ENCODE results near the gene ZNF524. TPM values are rescaled to one million over a fixed set of nuclear protein-coding genes. Genes with fewer than 3 reads are reported as not detected.

Gene ZNF524
- total and polyA plus RNA-seq, 10 of the 15 experiments (the other 5 are each of a cell fraction or from before 2014, with no cell fraction given): 0.47 to 18.6 (median 12.4) TPM; not detected in 1

DNA sequence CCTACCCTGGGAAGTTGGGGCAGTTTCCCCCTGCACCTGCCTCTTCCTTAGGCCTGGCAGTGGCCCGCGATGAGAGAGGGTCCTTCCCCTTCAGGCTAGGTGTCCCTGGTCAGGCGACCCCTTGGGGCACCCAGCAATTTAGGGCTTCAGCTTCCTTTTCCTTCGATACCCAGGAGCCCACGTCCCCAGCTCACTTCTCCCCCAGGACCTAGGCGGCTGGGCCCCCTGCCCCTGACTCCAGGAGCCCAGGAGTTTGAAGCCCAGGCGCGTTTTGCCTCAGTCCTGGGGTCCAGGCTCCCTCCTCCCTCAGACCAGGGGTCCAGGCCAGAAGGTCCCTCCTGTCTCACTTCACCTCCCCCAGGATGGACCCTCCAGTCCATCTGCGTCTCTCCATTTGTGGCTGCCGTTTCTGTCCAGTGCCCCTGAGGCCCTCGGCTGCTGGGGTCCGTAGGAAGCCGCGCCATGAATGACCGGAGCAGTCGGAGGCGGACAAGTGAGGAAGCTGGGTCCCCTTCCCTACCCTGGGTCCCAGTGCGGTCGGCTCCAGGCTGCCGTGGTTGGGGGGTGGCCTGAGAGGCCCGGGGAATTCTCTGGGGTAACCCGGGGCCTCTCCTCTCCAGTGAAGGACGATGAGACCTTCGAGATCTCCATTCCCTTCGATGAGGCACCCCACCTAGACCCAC lies 48.6 kb downstream of the ZNF524 start:
- H3K4me1 ChIP-seq (ENCODE audit: control insufficient read depth, insufficient read depth, low read length): peaks cover 25% of the 10 kb centered on the region
- 10% methylated on average over 25 of the region's 25 CpGs for WGBS (ENCODE audit: insufficient coverage, insufficient replicate concordance, low lambda C conversion rate, missing lambda C conversion rate)
- CTCF ChIA-PET: interaction anchor here (0.6 to 4.8 kb wide), 10 partner anchors 8 to 264 kb away, joined by 3 to 52 read pairs (median 6); partner anchors contain the start of gene ZNF865
- intact Hi-C loops (cut with micrococcal nuclease; ENCODE audit: unreplicated experiment) (no loop called here), in situ Hi-C loops (cut with MboI) (no loop called here)
- no peaks in the 10 kb centered on the region for H3K9me3 ChIP-seq (replicated peaks; ENCODE audit: control insufficient read depth, insufficient read depth, low read length)
- peak overlapping the region; percentile 86 for H2AFZ ChIP-seq (ENCODE audit: control insufficient read depth, low read depth, low read length)
- H4K20me1 ChIP-seq (ENCODE audit: control insufficient read depth, insufficient read depth): no peaks in the 10 kb centered on the region
- H3K9ac ChIP-seq (ENCODE audit: control insufficient read depth, insufficient read depth, low read length): peak overlapping the region; percentile 91
- peak overlapping the region; percentile 99 for H3K4me3 ChIP-seq
- peak; percentile 1; the same call in 2 of the 3 replicates for ATAC-seq
- no peak for DNase-seq (ENCODE audit: low read depth, low spot score)
- POLR2A ChIA-PET: interaction anchor here (1.1 to 3.3 kb wide), 4 partner anchors 13 to 28 kb away, joined by 3 to 28 read pairs (median 12); no protein-coding TSS in a partner anchor
- peak overlapping the region; percentile 90 for H3K27ac ChIP-seq (ENCODE audit: control insufficient read depth, insufficient read depth)
- peaks cover 1 to 2% of the 10 kb centered on the region in 2 experiments; a peak in 2 of 4 replicates for H3K36me3 ChIP-seq (ENCODE audit: control insufficient read depth in 2 of 2, insufficient read depth in 2 of 2, low read length in 1 of 2)
- no TSS peak for BruUV-seq (replicated peaks)
- RAD21 ChIA-PET (ENCODE audit: unreplicated experiment): interaction anchor here (4.4 kb wide), 1 partner anchor 16 kb away, joined by 36 read pairs; no protein-coding TSS in a partner anchor
- peak overlapping the region; percentile 95 for H3K4me2 ChIP-seq (ENCODE audit: control insufficient read depth, insufficient read depth)
- no peaks in the 10 kb centered on the region for H3K27me3 ChIP-seq (replicated peaks in 1 of 2; ENCODE audit: control insufficient read depth in 2 of 2, insufficient read depth in 2 of 2, low read length in 1 of 2)
- FAIRE-seq: no peak
- TF ChIP-seq RUNX3 (IDR thresholded peaks at IDR 0.05; ENCODE audit: low read length) (peak; percentile 40; the same call in 1 of the 2 replicates), MTA3 (IDR thresholded peaks at IDR 0.05; ENCODE audit: borderline replicate concordance, low read length) (no peak), EGR1 (IDR thresholded peaks at IDR 0.05; ENCODE audit: borderline replicate concordance in 1 of 2, low read depth in 2 of 2, low read length in 2 of 2) (0 out of 3 replicates have a peak, but pooled peaks of 1 of the 2 experiments have one; percentile 4), POLR2A (IDR thresholded peaks at IDR 0.05; ENCODE audit: low read depth, low read length) (peak; percentile 0; the same call in 1 of the 2 replicates), HDGF (IDR thresholded peaks at IDR 0.05) (peak; percentile 36; the same call in 1 of the 2 replicates), EP300 (IDR thresholded peaks at IDR 0.05; ENCODE audit: borderline replicate concordance in 1 of 2, control insufficient read depth in 1 of 2, low read depth in 2 of 2, low read length in 2 of 2) (no peak), ZNF207 (IDR thresholded peaks at IDR 0.05; ENCODE audit: borderline replicate concordance) (no peak), JUNB (IDR thresholded peaks at IDR 0.05) (no peak), KLF5 (IDR thresholded peaks at IDR 0.05; ENCODE audit: partially characterized antibody) (no peak), YBX1 (IDR thresholded peaks at IDR 0.05) (no peak)
- H3K79me2 ChIP-seq (ENCODE audit: control insufficient read depth, insufficient read depth, low read length): peaks cover 45% of the 10 kb centered on the region
- SMC1A ChIA-PET (ENCODE audit: uncharacterized antibody, unreplicated experiment): interaction anchor here (1.1 kb wide), 1 partner anchor 9 kb away, joined by 3 read pairs; no protein-coding TSS in a partner anchor

Data from GM12878 (cell line).